ENCODE measurements around the gene CCDC144A. TPM values are rescaled to one million over a fixed set of nuclear protein-coding genes. Genes with fewer than 3 reads are reported as not detected.
"Not testable (repeated sequence)": the region's sequence is repeated elsewhere in the genome, so short reads cannot be mapped to it uniquely, and the experiment has no call there.

Gene CCDC144A
- total RNA-seq, 4 donors from 2014 or later = 4.1 to 19.7 (median 9.4) TPM

DNA sequence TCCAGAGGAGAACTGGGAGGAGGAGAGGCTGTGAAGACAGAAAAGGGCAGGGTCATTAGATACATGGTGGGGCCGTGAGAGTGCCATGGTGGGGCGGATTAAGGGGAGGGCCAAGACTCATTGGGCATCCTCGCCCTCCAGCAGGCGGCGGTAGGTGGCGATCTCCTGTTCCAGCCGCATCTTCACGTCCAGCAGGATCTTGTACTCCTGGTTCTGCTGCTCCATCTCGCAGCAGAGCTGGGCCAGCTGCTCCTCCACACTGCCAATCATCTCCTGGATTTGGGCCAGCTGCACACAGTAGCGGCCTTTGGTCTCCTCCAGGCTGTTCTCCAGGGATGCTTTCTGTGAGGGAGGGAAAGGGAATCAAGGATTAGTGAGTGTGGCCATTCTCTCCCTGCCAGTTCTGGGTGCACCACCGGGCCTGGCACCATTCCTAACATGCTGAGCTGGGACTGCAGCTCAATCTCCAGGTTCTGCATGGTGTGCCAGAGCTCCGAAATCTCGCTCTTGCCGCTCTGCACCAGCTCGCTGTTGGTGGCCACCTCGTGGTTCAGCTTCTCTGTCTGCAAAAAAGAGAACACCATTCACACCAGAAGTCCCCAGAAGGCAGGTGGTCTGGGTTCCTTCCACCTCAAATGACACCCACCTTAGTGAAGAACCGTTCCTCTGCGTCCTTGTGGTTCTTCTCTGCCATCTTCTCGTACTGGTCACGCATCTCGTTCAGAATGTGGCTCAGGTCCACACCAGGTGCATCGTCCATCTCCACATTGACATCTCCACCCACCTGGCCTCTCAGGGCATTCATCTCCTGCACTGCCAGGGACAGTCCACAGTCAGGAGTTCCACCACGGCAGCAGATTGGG, 129.0 kb downstream of the CCDC144A start:
- Histone ChIP-seq H3K9me3 (no peaks in the 10 kb centered on the region), H3K36me3 (no peaks in the 10 kb centered on the region), H3K27me3 (no peaks in the 10 kb centered on the region), H3K4me1 (peaks cover 0 to 15% (median 4%) of the 10 kb centered on the region in 4 donors), H3K4me3 (no peak overlapping the region), H3K27ac (no peak overlapping the region)
- TF ChIP-seq EP300 (IDR thresholded peaks at IDR 0.05; ENCODE audit: low read depth) (no peak), POLR2AphosphoS5 (IDR thresholded peaks at IDR 0.05) (no peak), POLR2A (IDR thresholded peaks at IDR 0.05) (no peak)
- TF ChIP-seq, protein P1, sequence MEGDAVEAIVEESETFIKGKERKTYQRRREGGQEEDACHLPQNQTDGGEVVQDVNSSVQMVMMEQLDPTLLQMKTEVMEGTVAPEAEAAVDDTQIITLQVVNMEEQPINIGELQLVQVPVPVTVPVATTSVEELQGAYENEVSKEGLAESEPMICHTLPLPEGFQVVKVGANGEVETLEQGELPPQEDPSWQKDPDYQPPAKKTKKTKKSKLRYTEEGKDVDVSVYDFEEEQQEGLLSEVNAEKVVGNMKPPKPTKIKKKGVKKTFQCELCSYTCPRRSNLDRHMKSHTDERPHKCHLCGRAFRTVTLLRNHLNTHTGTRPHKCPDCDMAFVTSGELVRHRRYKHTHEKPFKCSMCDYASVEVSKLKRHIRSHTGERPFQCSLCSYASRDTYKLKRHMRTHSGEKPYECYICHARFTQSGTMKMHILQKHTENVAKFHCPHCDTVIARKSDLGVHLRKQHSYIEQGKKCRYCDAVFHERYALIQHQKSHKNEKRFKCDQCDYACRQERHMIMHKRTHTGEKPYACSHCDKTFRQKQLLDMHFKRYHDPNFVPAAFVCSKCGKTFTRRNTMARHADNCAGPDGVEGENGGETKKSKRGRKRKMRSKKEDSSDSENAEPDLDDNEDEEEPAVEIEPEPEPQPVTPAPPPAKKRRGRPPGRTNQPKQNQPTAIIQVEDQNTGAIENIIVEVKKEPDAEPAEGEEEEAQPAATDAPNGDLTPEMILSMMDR (IDR thresholded peaks at IDR 0.05) = no peak
- intact Hi-C loops (cut with DNase I; ENCODE audit: low total_unique reads) = no loop called here
- 65 to 75% methylated on average over 13 to 21 of the region's 23 CpGs for WGBS, 2 donors (ENCODE audit: low coverage in 1 of 2)
- DNase-seq = no peak
- in situ Hi-C loops (cut with MboI; ENCODE audit: low pct_ligation_motif_present in 1 of 4, low pct_unique_long_range_greater_than_20kb in 1 of 4, low sequenced_read_pairs in 3 of 4) = no loop called here

DNA sequence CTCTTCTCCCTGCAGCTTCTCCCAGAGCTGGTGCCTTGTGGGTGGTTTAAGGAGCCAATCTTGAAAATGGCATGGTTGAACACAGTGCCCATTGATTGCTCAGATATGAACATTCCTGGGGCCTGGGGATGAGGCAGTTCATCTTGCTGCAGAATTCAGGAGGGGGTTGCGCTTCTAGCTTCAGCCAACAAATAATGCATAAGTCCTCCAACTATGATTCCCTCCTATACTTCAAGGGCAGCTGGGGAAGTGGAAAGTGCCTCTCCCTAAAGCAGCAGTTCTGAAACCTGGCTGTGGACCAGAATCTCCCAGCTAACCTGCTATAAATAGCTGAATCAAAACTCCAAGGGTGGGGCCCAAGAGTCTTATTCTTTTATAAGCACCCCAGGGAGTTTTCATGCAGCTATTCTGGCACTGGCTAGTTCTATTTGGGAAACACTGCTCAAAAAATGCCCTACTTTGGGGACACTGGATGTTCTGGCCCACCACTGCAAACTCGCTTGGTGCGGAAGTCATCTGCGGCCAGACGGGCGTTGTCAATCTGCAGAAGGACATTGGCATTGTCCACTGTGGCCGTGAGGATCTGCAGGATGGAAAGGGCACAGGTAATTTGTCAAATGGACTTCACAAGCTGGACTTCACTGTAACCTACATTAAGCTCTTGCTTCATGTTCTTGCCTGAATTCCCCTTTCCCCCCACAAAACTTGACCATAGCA, 130.3 kb downstream of the CCDC144A start:
- no peak overlapping the region for H3K27ac ChIP-seq
- 33 to 80% methylated on average over 1 of the region's 7 CpGs for WGBS, 2 donors (ENCODE audit: low coverage in 1 of 2)
- TF ChIP-seq POLR2AphosphoS5 (IDR thresholded peaks at IDR 0.05) = no peak
- TF ChIP-seq, protein P1 (IDR thresholded peaks at IDR 0.05) = no peak
- no peak for TF ChIP-seq EP300 (IDR thresholded peaks at IDR 0.05; ENCODE audit: low read depth)
- TF ChIP-seq POLR2A (IDR thresholded peaks at IDR 0.05) = no peak
- in situ Hi-C loops (cut with MboI; ENCODE audit: low pct_ligation_motif_present in 1 of 4, low pct_unique_long_range_greater_than_20kb in 1 of 4, low sequenced_read_pairs in 3 of 4) (no loop called here), intact Hi-C loops (cut with DNase I; ENCODE audit: low total_unique reads) (no loop called here)
- peaks cover 0 to 15% (median 4%) of the 10 kb centered on the region in 4 donors for H3K4me1 ChIP-seq
- DNase-seq = peak; percentile 15
- H3K27me3 ChIP-seq = no peaks in the 10 kb centered on the region
- no peaks in the 10 kb centered on the region for H3K9me3 ChIP-seq
- no peak overlapping the region for H3K4me3 ChIP-seq
- H3K36me3 ChIP-seq = no peaks in the 10 kb centered on the region

GRCh38 chr17:16820979-16821543, 131.0 kb downstream of the CCDC144A start:
- Histone ChIP-seq H3K4me1 (peaks cover 0 to 15% (median 4%) of the 10 kb centered on the region in 4 donors), H3K36me3 (no peaks in the 10 kb centered on the region), H3K4me3 (no peak overlapping the region), H3K27ac (no peak overlapping the region), H3K27me3 (no peaks in the 10 kb centered on the region), H3K9me3 (no peaks in the 10 kb centered on the region)
- intact Hi-C loops (cut with DNase I; ENCODE audit: low total_unique reads) = no loop called here
- TF ChIP-seq, protein P1 (IDR thresholded peaks at IDR 0.05) = no peak
- TF ChIP-seq EP300 (IDR thresholded peaks at IDR 0.05; ENCODE audit: low read depth) (no peak), POLR2A (IDR thresholded peaks at IDR 0.05) (no peak), POLR2AphosphoS5 (IDR thresholded peaks at IDR 0.05) (no peak)
- WGBS, 2 donors (ENCODE audit: low coverage in 1 of 2) = 67% methylated on average over 5 of the region's 7 CpGs; no CpG with 5 or more reads in 1 of the 2 donors
- no peak for DNase-seq
- in situ Hi-C loops (cut with MboI; ENCODE audit: low pct_ligation_motif_present in 1 of 4, low pct_unique_long_range_greater_than_20kb in 1 of 4, low sequenced_read_pairs in 3 of 4) = no loop called here

- H3K36me3 ChIP-seq; H3K27ac ChIP-seq; H3K9me3 ChIP-seq; DNase-seq; H3K27me3 ChIP-seq; in situ Hi-C loops (cut with MboI; ENCODE audit: low pct_ligation_motif_present in 1 of 4, low pct_unique_long_range_greater_than_20kb in 1 of 4, low sequenced_read_pairs in 3 of 4); intact Hi-C loops (cut with DNase I; ENCODE audit: low total_unique reads); H3K4me3 ChIP-seq: not testable (repeated sequence)
- H3K4me1 ChIP-seq = peaks cover 0 to 15% (median 4%) of the 10 kb centered on the region in 4 donors
- no CpG with 5 or more reads among the region's 17 CpGs for WGBS, 2 donors (ENCODE audit: low coverage in 1 of 2)
Measured at GRCh38 chr17:16822133-16822532, 132.1 kb downstream of the CCDC144A start.

DNA sequence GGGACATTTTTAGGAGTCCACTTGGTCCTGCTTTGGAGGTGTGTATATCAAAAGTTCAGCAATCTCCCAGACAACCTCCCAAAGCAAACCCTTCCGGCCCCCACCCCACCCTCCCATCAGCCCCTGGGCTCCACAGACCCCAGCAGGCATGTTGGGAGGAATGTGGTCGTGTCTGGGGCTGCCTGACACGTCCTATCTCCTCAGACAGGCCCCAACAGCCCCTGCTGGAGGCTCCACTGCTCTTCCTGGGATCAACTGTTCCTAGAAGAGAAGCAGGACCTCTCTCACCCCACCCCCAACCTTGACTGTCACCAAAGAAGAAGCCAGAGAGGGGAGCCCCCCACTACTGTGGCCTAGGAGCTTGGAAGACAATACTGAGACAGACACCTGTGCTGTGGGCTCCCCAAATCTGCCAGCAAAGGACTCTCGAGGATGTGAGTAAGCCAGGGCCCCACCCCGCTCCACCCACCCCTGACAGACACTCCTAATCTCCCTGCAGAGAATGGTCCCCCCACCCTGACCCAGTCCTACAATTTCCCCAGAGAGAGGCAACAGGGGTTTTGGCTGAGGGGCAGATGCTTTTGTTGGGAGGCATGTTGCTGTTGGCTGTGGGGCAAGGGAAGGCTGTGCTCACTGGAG, 133.8 kb downstream of the CCDC144A start:
- H3K27me3 ChIP-seq; H3K27ac ChIP-seq; intact Hi-C loops (cut with DNase I; ENCODE audit: low total_unique reads); in situ Hi-C loops (cut with MboI; ENCODE audit: low pct_ligation_motif_present in 1 of 4, low pct_unique_long_range_greater_than_20kb in 1 of 4, low sequenced_read_pairs in 3 of 4); DNase-seq; H3K36me3 ChIP-seq; H3K4me3 ChIP-seq; H3K9me3 ChIP-seq: not testable (repeated sequence)
- peaks cover 0 to 15% (median 4%) of the 10 kb centered on the region in 4 donors for H3K4me1 ChIP-seq
- WGBS, 2 donors (ENCODE audit: low coverage in 1 of 2) = no CpG with 5 or more reads among the region's 5 CpGs

Measured in transverse colon (tissue), 4 donors.